Measurements from ENCODE around the gene PRG3. TPM values are rescaled to one million over a fixed set of nuclear protein-coding genes. Genes with fewer than 3 reads are reported as not detected.
"Not testable (repeated sequence)": the region's sequence is repeated elsewhere in the genome, so short reads cannot be mapped to it uniquely, and the experiment has no call there.

The PRG3 gene
- total RNA-seq, 1 donor from 2014 or later = not detected

GRCh38 chr11:57359396-57359795 is 21.6 kb downstream of the PRG3 start:
- no peak for ATAC-seq

DNA sequence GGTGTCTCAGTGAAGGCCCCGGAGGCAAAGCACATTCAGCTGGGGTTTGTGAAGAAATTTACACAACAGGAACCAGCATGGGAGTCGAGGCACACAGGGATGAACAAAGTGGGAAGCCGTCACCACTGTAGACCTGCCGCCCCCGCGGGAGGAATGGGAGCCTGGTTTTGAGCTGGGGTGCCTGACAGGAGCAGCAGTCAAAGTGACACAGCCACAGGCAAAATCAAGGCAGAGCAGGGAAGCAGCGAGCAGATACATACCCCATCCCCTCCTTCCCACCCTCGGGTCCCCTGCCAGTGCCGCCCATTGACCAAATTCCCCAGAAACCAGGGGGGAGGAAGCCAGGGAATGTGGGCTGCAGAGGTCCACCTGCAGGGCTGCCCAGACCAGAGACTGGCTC is 22.0 kb downstream of the PRG3 start:
- ATAC-seq = no peak

DNA sequence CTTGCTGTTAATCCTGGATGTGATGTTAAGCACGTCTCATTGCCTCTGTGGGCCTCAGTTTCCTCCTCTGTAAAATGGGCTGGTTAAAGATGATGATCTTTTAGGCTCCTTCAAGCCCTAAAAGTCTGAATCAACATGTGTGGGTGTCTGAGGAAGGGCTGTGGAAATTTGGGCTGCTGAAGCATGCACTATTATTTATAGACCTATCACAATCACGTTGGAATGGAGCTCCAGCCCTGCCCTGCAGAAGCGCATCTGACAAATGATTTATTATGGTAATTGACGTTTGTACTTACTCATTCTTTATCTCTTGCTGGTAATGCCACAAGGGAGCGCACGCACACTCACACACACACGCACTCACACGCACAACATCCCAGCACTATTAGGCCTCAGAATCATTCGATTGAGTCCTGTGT is 22.4 kb downstream of the PRG3 start:
- peak; percentile 42 for ATAC-seq

- ATAC-seq = no peak
Measured at GRCh38 chr11:57357856-57358255, 23.1 kb downstream of the PRG3 start.

GRCh38 chr11:57357310-57357709 is 23.6 kb downstream of the PRG3 start:
- ATAC-seq = no peak

GRCh38 chr11:57356268-57356667 is 24.7 kb downstream of the PRG3 start:
- ATAC-seq = no peak

DNA sequence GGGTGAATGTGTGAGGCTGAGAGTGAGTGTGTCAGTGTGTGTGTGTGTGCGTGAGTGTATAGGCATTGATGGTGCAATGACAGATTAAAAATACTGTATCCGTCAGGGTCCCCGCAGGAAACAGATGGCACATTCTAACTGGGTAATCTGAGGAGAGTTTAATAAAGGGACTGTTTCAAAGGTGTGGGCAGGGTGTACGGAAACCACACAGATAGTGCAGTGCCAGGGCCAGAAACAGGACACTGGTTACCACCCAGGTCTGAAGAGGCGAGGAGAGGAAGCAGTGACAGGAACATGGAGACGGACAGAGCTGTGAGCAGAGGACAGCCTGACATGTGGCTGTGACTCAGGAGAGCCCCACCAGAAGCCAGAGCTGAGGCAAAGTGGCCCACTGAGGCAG is 26.3 kb downstream of the PRG3 start:
- ATAC-seq = peak; percentile 35

GRCh38 chr11:57353852-57354251 is 27.1 kb downstream of the PRG3 start:
- ATAC-seq = no peak

- ATAC-seq = no peak
Measured at GRCh38 chr11:57353446-57353845, 27.5 kb downstream of the PRG3 start.

GRCh38 chr11:57353036-57353435 is 27.9 kb downstream of the PRG3 start:
- ATAC-seq = no peak

DNA sequence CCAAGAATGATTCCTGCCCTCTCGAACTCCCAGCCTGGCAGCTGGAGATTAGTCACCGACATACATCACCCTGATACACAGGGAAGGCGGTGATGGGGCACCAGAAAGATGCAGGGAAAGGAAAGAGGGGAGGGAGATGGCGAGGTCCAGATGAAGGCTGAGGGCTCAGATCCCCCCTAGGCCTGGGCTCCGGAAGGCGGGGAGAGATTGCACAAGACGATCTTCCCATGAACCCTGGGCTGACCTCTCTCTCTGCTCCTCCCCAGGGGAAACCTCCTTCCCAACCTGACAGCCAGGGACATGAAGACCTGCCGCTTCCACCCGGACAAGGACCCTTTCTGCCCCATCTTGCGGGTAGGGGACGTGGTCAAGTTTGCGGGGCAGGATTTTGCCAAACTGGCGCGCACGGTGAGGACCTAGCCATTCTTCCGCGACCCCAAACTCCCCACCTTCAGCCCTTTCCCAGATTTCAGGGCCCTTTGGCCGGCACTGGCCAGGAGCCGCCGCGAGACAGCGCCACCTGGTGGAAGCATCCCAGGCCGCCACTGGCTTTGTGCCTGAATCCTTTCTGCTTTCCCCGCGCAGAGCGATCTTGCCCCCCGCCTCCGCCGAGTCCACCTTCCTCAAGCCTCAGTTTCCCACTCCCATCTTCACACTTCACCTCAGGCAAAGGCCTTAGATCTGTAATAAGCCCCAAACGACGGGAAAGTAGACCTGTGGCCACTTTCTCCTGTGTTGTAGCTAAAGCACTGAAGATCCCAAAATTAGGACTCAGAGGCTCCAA is 31.3 kb downstream of the PRG3 start:
- ATAC-seq = peak; percentile 43

DNA sequence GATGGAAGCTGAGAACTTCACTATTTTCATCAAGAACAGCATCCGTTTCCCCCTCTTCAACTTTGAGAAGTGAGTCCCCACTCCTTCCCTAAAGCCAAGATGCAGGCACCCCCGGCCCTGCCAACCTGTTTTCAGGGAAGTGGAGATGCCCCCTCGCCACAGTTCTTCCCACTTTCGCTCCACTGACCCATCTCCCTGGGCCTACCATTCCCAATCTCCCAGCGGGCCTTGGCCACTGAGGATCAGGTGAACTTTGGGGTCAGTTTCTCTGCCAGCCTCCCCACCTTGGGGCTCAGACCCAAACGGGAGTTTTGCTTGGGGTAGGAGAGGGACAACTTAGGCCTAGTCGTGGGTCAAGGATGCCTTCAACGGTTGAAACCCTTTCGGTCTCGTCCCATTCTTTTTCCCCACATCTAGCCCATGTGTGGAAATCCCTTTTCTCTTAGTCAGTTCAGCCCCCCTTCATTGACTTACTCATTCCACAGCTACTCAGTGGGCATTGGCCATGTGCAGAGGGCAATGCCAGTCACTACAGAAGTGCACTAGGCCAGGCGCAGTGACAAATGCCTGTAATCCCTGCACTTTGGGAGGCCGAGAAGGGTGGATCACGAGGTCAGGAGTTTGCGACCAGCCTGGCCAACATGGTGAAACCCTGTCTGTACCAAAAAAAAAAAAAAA is 32.2 kb downstream of the PRG3 start:
- no peak for ATAC-seq

GRCh38 chr11:57348052-57348451 is 32.9 kb downstream of the PRG3 start:
- no peak for ATAC-seq

DNA sequence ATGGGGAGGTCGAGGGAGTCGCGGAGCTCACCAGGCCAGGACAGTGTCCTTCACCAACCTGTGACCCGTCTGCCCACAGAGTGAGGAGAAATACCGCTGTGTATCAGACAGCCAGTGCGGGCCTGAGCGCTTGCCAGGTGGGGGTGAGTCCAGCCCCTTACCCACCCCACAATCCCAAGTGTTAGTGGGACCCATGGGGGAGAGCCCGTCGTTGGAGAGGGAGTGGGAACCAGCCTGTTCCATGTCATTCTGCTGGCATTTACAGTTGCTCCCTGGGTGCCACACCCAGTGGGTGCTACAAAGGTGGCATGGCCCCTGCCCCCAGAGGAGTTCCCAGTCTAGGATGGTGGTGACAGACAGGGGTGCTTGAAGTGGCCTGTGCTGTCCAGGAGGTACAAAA is 33.6 kb downstream of the PRG3 start:
- no peak for ATAC-seq

GRCh38 chr11:57345555-57346211 is 35.3 kb downstream of the PRG3 start:
- peak; percentile 83 for ATAC-seq

DNA sequence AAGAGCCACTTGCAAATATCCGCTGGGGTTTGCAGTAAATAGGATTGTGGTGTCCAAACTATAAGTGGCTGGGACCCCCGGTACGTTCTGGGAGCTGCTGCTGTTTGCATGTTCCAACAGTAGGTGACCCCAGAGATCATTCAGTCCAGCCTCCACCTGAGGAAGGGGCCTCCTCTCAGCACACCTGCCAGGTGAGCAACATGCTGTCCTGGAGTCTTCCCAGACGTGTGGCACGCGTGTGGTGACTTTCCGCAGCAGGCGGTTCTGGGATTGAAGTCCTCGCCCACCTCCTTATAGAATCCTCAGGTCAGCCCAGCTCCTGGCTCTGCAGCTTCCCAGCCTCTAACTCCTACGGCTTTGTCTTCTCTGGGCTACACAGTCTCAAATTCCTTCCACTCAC is 36.1 kb downstream of the PRG3 start:
- no peak for ATAC-seq

- no peak for ATAC-seq
Measured at GRCh38 chr11:57343825-57344224, 37.1 kb downstream of the PRG3 start.

DNA sequence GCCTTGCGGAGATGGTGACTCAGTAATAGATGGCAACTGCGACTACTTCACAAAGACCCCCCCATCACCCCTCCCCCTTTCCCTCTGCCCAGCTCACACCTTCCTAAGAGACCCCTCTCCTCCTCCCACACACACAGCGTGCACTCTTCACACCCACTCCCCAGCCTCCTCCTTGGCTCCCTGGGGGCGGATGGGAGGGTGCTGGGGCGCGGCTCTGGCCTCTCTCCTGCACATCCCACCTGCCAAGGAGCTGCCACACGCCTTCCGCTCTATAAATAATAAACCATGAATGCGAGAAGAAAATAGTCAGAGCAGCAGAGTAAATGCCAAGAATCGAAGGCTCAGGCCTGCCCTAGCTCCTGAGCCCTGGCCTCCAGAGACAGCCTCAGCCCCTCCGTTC is 38.2 kb downstream of the PRG3 start:
- no peak for ATAC-seq

DNA sequence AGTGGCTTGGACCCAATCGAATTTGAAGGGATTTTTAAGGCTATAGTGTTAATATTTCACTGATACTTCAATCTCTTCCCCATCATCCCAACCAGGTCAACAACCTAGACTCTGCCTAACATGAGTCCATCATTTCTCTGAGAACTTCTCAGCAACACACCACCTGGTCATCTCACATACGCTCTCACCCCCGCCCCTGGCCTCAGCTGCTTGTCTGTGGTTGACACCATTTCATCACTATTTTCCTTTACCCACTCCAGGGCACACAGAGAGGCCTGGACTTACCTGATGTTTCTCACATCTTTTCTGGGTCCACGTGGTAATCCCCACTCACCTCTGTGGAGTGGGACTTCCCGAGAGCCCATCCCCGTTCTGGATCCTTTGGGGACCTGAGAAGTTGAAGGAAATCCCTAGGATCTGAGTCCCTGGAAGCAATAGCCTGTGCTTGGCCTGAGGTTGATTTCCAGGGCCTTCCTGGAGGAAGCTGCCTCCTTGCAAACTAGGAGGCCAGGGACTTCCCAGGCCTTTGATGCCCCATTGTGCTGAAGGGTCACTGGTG is 39.6 kb downstream of the PRG3 start:
- ATAC-seq = no peak

DNA sequence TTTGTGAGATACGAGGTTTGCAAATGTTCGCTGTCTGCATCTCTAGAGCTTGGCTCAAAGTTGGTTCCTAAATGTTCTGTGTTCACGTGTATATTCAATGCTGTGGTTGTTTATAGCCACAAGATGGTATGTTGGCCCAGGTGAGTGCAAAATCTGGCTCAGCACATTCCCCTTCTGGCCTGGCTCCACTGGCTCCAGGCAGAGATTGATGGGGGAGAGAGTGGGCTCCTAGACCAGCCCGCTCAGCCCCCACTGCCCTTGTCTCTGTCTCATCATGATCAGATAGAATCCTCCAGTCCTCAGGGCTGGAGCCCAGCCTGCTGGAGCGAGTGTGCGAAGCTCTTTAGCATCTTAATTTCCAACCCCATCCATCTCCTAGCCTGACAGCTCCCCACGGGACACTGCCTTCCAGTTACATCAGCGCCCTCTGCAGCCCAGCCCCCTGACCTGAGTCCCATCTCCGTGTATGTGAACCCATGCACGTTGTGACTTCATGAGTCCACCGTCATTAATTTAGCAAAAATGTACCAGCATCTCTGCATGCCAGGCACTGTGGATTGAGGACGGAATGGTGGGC is 40.8 kb downstream of the PRG3 start:
- ATAC-seq = peak; percentile 24

GRCh38 chr11:57339328-57339727 is 41.6 kb downstream of the PRG3 start:
- no peak for ATAC-seq

GRCh38 chr11:57338142-57338541 is 42.8 kb downstream of the PRG3 start, which contains the start of gene P2RX3:
Gene P2RX3, plus strand, starts transcription at chr11:57338352. Its CDS starts 199 bp downstream, at chr11:57338551.
- ATAC-seq = no peak

DNA sequence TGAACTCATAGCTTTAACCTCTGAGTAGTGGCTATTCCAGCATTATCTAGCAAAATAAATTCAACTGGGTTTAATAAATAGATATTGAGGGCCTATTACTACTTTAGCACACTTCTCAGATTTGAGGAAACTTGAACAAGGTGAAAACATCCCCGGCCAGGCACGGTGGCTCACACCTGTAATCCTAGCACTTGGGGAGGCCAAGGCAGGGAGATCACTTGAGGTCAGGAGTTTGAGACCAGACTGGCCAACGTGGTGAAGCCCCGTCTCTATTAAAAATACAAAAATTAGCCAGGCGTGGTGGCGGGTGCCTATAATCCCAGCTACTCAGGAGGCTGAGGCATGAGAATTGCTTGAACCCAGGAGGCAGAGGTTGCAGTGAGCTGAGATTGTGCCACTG is 44.1 kb downstream of the PRG3 start:
- ATAC-seq = not testable (repeated sequence)
